GM19099 (cell line): ENCODE results near the gene ARF5.

Experiments used
- POLR2A ChIP-seq: IDR thresholded peaks from 3 replicates; pipeline ENCODE4 v1.6.1; 2011; ENCODE audit warnings: low read depth; ENCODE audit not compliant: insufficient read length; ENCODE audit errors: extremely low read depth

Gene ARF5

DNA sequence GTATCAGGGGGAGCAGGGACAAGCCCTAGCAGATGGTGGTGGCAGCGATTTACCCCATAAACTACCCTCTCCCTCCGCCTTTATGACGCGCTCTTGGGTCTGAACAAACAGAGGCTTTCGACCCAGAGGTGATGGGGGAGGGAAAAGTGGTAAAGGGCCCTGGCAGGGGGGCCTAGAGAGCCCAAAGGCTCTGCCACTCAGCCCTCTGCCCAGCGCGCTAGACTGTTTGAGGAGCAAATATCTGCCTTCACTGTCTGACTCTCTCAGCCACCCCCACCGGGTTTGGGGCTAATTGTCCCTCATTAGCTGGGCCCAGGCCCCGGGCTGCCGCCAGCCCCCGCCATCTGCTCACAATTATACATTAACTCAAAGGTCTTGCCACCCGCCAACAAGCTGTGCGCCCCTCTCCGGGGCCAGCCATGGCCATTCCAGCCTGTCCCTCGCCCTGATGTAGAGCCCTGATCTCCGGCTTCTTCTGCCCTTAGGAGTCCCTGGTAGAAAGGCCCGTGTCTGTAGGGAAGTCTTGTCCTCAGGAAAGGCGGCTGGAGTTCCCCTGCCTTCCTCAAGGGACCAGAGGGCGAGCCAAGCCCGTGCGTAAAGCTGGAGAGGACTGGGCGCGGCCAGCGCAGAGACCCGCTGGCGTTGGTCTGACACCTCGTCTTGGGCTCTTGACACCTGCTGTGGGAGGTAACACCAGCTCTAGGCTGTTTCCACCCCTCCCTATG is 31.6 kb downstream of the ARF5 start:
- TF ChIP-seq POLR2A = no peak

- TF ChIP-seq POLR2A = no peak
These were observed 32.4 kb downstream of the ARF5 start for GRCh38 chr7:127620406-127621233.

DNA sequence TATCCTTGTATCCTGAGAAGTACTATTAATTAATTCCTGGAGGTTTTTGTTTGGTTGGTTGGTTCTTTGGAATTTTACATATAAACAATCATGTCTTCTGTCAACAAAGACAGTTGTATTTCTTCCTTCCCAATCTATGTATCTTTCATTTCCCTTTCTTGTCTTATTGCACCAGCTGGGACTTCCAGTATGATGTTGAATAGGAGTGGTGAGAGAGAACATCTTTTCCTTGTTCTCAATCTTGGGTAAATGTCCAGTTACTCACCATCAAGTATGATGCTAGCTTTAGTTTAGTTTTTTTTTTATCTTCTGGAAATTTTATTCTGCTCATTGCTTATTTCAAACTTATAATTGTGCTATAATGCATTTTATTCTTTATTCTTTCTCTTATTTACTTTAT is 37.1 kb downstream of the ARF5 start:
- TF ChIP-seq POLR2A = no peak

GRCh38 chr7:127628445-127628844 is 40.2 kb downstream of the ARF5 start:
- TF ChIP-seq POLR2A = no peak

DNA sequence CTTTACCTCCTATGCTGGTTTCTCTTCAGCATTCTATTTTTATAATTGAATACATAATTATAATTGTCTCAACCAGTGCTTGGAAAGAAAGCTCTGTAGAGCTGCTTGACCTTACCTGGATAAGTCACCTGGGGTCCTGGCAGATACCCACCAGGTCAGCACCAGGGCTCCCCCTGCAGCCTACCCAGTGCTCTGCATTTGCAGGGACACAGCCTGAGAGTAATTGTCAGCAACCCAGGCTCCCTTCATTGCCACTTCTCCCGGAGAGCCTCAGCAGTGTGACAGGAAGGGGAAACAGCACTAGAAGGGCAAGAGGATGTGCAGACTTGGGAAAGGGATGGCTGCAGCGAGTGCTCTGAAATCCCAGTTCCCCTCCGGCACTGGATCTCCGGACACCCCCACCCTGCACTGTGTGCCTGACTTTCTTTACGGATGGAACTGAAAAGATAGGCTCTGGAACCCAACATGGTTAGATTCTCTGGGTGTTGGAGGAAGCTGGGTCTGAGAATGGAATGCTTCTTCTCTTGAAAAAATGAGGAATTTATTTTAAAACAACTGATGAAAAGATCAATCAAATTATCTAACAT is 41.1 kb downstream of the ARF5 start:
- no peak for TF ChIP-seq POLR2A

GRCh38 chr7:127632276-127632910 is 44.2 kb downstream of the ARF5 start:
- TF ChIP-seq POLR2A = no peak

GRCh38 chr7:127635659-127636285 is 47.6 kb downstream of the ARF5 start:
- no peak for TF ChIP-seq POLR2A

DNA sequence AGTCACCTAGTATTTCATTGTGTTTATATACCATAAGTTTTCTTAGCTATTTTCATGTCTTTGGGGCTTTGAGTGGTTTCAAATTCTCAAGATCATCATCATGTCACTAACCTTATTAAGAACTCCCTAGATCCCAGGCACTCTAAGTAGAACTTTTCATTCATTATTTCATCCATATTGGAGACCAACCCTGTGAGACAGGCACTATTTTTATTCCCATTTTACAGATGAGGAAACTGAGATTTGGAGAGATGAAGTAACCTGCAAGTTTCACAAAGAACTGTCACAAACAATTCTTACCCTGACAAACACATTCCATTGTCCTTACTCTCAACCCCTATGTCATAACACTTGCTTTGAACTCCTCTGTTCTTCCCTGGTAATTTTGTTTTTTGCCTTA is 50.0 kb downstream of the ARF5 start:
- no peak for TF ChIP-seq POLR2A
